ENCODE results near the gene TBX20. TPM values are rescaled to one million over a fixed set of nuclear protein-coding genes. Genes with fewer than 3 reads are reported as not detected.

TBX20 gene
- total RNA-seq, 1 experiment from 2014 or later, result not detected

GRCh38 chr7:35249537-35249907 lies 4.4 kb downstream of the TBX20 start:
- H3K4me3 Mint-ChIP-seq (ENCODE audit: unreplicated experiment), result no peak overlapping the region
- ChIA-PET CTCF (interaction anchor here (0.6 kb wide), 2 partner anchors 244 to 446 kb away, joined by 3 to 4 read pairs; no protein-coding TSS in a partner anchor), POLR2A (interaction anchor here (0.7 kb wide), 2 partner anchors 94 to 780 kb away, joined by 3 read pairs; no protein-coding TSS in a partner anchor)
- H3K36me3 Mint-ChIP-seq (ENCODE audit: insufficient read depth, unreplicated experiment), result no peaks in the 10 kb centered on the region
- H3K27ac Mint-ChIP-seq (ENCODE audit: low read depth, unreplicated experiment), result no peak overlapping the region
- no peaks in the 10 kb centered on the region for H3K4me1 Mint-ChIP-seq (ENCODE audit: insufficient read depth, unreplicated experiment)
- intact Hi-C loops (cut with micrococcal nuclease), result no loop called here
- DNase-seq (ENCODE audit: unreplicated experiment), result peak; percentile 47
- TF ChIP-seq CTCF (IDR thresholded peaks at IDR 0.05; ENCODE audit: unreplicated experiment), result no peak
- BruUV-seq (replicated peaks), result no TSS peak
- H3K27me3 Mint-ChIP-seq (ENCODE audit: insufficient read depth, unreplicated experiment), result peaks cover 82% of the 10 kb centered on the region
- H3K9me3 Mint-ChIP-seq (ENCODE audit: unreplicated experiment), result no peaks in the 10 kb centered on the region

DNA sequence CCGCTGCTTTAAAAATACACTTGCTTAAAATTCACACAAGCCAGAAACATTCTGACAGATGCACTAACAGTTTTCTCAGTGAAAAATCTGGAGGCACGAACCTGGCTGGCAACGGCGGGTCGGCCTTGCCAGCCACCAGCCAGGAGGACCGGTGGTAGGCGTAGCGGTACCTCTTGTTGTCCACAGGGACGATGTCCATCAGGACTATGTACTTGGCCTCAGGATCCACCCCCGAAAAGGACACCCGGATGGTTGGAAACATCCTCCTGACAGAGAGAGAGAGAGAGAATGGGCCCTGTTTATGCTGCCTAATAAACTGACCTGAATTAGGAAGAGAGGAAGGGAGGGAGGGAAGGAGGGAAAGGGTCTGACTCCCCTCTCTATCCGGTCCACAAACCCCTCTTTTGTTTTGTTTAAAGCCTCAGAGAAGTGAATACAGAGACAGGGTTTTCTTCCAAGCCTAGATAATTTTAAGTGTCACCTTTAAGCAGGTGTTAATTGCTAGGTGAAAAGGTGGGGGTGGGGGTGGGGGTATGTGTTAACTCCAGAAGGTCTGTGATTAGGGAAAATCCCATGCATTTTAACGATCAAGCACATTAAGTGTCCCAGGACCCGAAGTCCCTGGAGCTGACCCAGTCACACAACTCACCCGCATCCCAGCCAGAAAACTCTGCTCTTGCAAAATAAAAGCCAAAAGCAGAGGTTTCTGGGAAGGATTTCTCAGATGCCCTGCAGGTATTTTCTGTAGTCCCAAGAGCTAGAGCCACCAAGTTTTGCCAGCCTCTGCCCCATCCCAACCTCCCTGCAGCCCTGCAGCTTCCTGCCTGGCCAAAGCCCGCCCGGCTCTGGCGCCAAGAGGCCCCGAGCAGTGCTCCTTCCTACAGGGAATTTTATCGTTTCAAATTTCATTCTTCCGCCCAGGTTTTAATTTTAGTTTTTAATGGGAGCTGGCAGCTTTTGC lies 5.0 kb downstream of the TBX20 start:
- no peak overlapping the region for H3K4me3 Mint-ChIP-seq (ENCODE audit: unreplicated experiment)
- peak; percentile 40 for DNase-seq (ENCODE audit: unreplicated experiment)
- H3K27me3 Mint-ChIP-seq (ENCODE audit: insufficient read depth, unreplicated experiment), result peaks cover 88% of the 10 kb centered on the region
- no TSS peak for BruUV-seq (replicated peaks)
- intact Hi-C loops (cut with micrococcal nuclease), result no loop called here
- no peak overlapping the region for H3K27ac Mint-ChIP-seq (ENCODE audit: low read depth, unreplicated experiment)
- CTCF ChIA-PET, result interaction anchor here (0.6 kb wide), 2 partner anchors 244 to 446 kb away, joined by 3 to 4 read pairs; no protein-coding TSS in a partner anchor
- TF ChIP-seq CTCF (IDR thresholded peaks at IDR 0.05; ENCODE audit: unreplicated experiment), result no peak
- POLR2A ChIA-PET, result interaction anchor here (0.7 kb wide), 2 partner anchors 95 to 781 kb away, joined by 3 read pairs; no protein-coding TSS in a partner anchor
- H3K9me3 Mint-ChIP-seq (ENCODE audit: unreplicated experiment), result no peaks in the 10 kb centered on the region
- H3K36me3 Mint-ChIP-seq (ENCODE audit: insufficient read depth, unreplicated experiment), result no peaks in the 10 kb centered on the region
- H3K4me1 Mint-ChIP-seq (ENCODE audit: insufficient read depth, unreplicated experiment), result no peaks in the 10 kb centered on the region

DNA sequence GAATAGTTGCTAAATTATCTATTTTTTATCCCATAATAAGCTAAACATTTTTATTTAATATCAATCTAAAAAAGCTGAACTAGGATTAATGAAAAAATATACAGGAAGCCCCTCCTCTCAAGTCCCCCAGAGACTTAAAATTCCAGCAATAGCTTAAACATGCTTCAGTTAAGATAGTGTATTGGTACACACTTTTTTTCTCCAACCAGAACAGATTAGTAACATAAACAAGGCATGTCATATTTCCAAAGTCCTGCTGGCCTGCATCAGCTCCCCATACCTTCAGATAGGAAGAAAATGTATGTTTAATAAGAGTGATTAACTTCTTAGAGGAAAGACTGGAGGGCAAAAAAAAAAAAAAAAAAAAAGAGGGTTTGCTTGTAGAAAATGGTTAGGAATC lies 7.1 kb downstream of the TBX20 start:
- no TSS peak for BruUV-seq (replicated peaks)
- Mint-ChIP-seq H3K4me3 (ENCODE audit: unreplicated experiment) (no peak overlapping the region), H3K27me3 (ENCODE audit: insufficient read depth, unreplicated experiment) (peaks cover 92% of the 10 kb centered on the region), H3K36me3 (ENCODE audit: insufficient read depth, unreplicated experiment) (no peaks in the 10 kb centered on the region), H3K27ac (ENCODE audit: low read depth, unreplicated experiment) (no peak overlapping the region), H3K4me1 (ENCODE audit: insufficient read depth, unreplicated experiment) (no peaks in the 10 kb centered on the region), H3K9me3 (ENCODE audit: unreplicated experiment) (no peaks in the 10 kb centered on the region)
- ChIA-PET CTCF (interaction anchor here (0.8 kb wide), 1 partner anchor 242 kb away, joined by 3 read pairs; no protein-coding TSS in a partner anchor), POLR2A (no interaction called here)
- DNase-seq (ENCODE audit: unreplicated experiment), result no peak
- no peak for TF ChIP-seq CTCF (IDR thresholded peaks at IDR 0.05; ENCODE audit: unreplicated experiment)
- intact Hi-C loops (cut with micrococcal nuclease), result no loop called here

- ChIA-PET POLR2A (no interaction called here), CTCF (interaction anchor here (1.1 kb wide), 1 partner anchor 183 kb away, joined by 3 read pairs; no protein-coding TSS in a partner anchor)
- Mint-ChIP-seq H3K9me3 (ENCODE audit: unreplicated experiment) (no peaks in the 10 kb centered on the region), H3K36me3 (ENCODE audit: insufficient read depth, unreplicated experiment) (no peaks in the 10 kb centered on the region), H3K27ac (ENCODE audit: low read depth, unreplicated experiment) (no peak overlapping the region), H3K4me3 (ENCODE audit: unreplicated experiment) (no peak overlapping the region), H3K4me1 (ENCODE audit: insufficient read depth, unreplicated experiment) (no peaks in the 10 kb centered on the region), H3K27me3 (ENCODE audit: insufficient read depth, unreplicated experiment) (peaks cover 75% of the 10 kb centered on the region)
- BruUV-seq (replicated peaks), result no TSS peak
- DNase-seq (ENCODE audit: unreplicated experiment), result peak; percentile 27
- intact Hi-C loops (cut with micrococcal nuclease), result no loop called here
- TF ChIP-seq CTCF (IDR thresholded peaks at IDR 0.05; ENCODE audit: unreplicated experiment), result no peak
These were observed 12.0 kb downstream of the TBX20 start for GRCh38 chr7:35241884-35242283.

Measured in MCF 10A (cell line).